Astrocyte (in vitro differentiated cells and primary cell): ENCODE results near the gene CCAR1. TPM values are rescaled to one million over a fixed set of nuclear protein-coding genes. Genes with fewer than 3 reads are reported as not detected.
"Not testable (repeated sequence)": the region's sequence is repeated elsewhere in the genome, so short reads cannot be mapped to it uniquely, and the experiment has no call there.

Source experiments
- DNase-seq: peaks from one replicate; pipeline ENCODE4 v3.0.0-alpha.2; 2010; ENCODE audit warnings: low read depth
- FAIRE-seq: peaks from 2 replicates; lab custom pipeline; 2011; peaks lifted over from hg19 to GRCh38; lab: Jason Lieb, UNC
- H2AFZ ChIP-seq: 2 replicates; pipeline ENCODE4 v1.6.0; 2012; ENCODE audit warnings: low read depth, low read length, inconsistent platforms
- H3K27ac ChIP-seq: 2 replicates; pipeline ENCODE4 v1.5.1; 2011; ENCODE audit warnings: low read depth, low read length, inconsistent platforms
- H3K27me3 ChIP-seq: 2 replicates; pipeline ENCODE4 v1.6.0; 2011; ENCODE audit warnings: low read length, inconsistent platforms; ENCODE audit not compliant: insufficient read depth
- H3K36me3 ChIP-seq: 2 replicates; pipeline ENCODE4 v1.5.1; 2011; ENCODE audit warnings: low read length, inconsistent platforms; ENCODE audit not compliant: insufficient read depth
- H3K4me1 ChIP-seq: 2 replicates; pipeline ENCODE4 v1.5.1; 2011; ENCODE audit warnings: low read length, inconsistent platforms; ENCODE audit not compliant: insufficient read depth
- H3K4me2 ChIP-seq: 2 replicates; pipeline ENCODE4 v1.6.0; 2012; ENCODE audit warnings: low read length, inconsistent platforms
- H3K4me3 ChIP-seq: 2 replicates; pipeline ENCODE4 v1.5.1; 2011; ENCODE audit warnings: low read depth, mild to moderate bottlenecking, low read length, inconsistent platforms; ENCODE audit not compliant: insufficient read depth
- H3K79me2 ChIP-seq: 2 replicates; pipeline ENCODE4 v1.6.0; 2012; ENCODE audit warnings: mild to moderate bottlenecking, low read length, inconsistent platforms; ENCODE audit not compliant: insufficient read depth
- H3K9ac ChIP-seq: 2 replicates; pipeline ENCODE4 v1.6.0; 2012; ENCODE audit warnings: mild to moderate bottlenecking, low read length, inconsistent platforms
- H3K9me3 ChIP-seq: 2 replicates; pipeline ENCODE4 v1.5.1; 2012; ENCODE audit warnings: low read depth, mild to moderate bottlenecking, low read length, inconsistent platforms; ENCODE audit not compliant: insufficient read depth
- H4K20me1 ChIP-seq: 2 replicates; pipeline ENCODE4 v1.6.0; 2012; ENCODE audit warnings: low read length, inconsistent platforms; ENCODE audit not compliant: insufficient read depth
- H3K27ac Mint-ChIP-seq: one replicate; pipeline ENCODE4 v1.8.0; 2021; ENCODE audit warnings: mild to moderate bottlenecking, mixed read lengths; ENCODE audit not compliant: unreplicated experiment
- H3K27me3 Mint-ChIP-seq: one replicate; pipeline ENCODE4 v1.8.0; 2021; ENCODE audit warnings: low read depth, mixed read lengths; ENCODE audit not compliant: unreplicated experiment
- H3K36me3 Mint-ChIP-seq: one replicate; pipeline ENCODE4 v1.8.0; 2021; ENCODE audit warnings: low read depth, mixed read lengths; ENCODE audit not compliant: unreplicated experiment
- H3K4me1 Mint-ChIP-seq: one replicate; pipeline ENCODE4 v1.8.0; 2021; ENCODE audit warnings: low read depth, mixed read lengths; ENCODE audit not compliant: unreplicated experiment
- H3K4me3 Mint-ChIP-seq: one replicate; pipeline ENCODE4 v1.8.0; 2021; ENCODE audit warnings: mild to moderate bottlenecking, moderate library complexity, mixed read lengths; ENCODE audit not compliant: unreplicated experiment
- H3K9me3 Mint-ChIP-seq: one replicate; pipeline ENCODE4 v1.8.0; 2021; ENCODE audit warnings: mild to moderate bottlenecking, mixed read lengths; ENCODE audit not compliant: unreplicated experiment
- EZH2 ChIP-seq: IDR thresholded peaks from 2 replicates; pipeline ENCODE4 v1.6.1; 2012; ENCODE audit warnings: mild to moderate bottlenecking, low read length, inconsistent platforms; ENCODE audit not compliant: insufficient read depth
- total RNA-seq: library from RNA; stranded (reverse); gene quantifications from 2 replicates; pipeline ENCODE4 v1.2.1, GENCODE V29; 2021
- TF ChIP-seq, protein P1 (sequence below): IDR thresholded peaks from 2 replicates; pipeline ENCODE4 v1.5.1; 2011; ENCODE audit warnings: low read depth, mild to moderate bottlenecking, inconsistent platforms, low read length, moderate library complexity; ENCODE audit not compliant: insufficient read depth

Gene CCAR1
- total RNA-seq, 1 donor from 2014 or later: 72.8 TPM

DNA sequence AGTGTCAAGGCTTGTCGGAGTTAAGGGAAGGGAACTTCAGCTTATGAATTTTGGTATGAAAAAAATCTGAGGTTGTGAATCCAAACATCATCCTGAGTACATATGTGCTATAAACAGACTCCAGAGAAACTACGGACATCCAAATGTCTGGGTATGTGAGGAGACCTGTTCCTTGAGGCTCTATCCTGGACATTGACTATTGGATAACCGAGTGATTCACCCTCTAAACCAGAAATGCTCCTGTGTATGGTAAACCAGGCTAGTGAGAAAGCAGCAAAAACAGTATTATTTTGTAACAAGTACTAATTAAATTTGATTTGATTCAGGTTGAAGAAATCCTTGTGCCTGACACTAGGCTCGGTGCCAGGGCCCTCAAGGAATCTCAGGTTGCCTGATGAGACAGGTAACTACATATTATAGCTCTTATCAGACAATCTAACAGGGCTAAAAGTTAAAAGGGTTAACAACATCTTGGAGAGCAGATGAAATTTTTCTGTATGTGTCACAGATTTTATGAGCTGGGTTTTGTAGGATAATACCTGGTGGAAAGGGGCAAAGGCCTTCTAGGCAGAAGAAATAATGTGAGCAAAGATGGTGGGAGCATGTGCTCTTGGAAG lies 95.9 kb downstream of the CCAR1 start:
- Mint-ChIP-seq H3K36me3 (no peaks in the 10 kb centered on the region), H3K27me3 (peaks cover 3% of the 10 kb centered on the region)
- TF ChIP-seq, protein P1, sequence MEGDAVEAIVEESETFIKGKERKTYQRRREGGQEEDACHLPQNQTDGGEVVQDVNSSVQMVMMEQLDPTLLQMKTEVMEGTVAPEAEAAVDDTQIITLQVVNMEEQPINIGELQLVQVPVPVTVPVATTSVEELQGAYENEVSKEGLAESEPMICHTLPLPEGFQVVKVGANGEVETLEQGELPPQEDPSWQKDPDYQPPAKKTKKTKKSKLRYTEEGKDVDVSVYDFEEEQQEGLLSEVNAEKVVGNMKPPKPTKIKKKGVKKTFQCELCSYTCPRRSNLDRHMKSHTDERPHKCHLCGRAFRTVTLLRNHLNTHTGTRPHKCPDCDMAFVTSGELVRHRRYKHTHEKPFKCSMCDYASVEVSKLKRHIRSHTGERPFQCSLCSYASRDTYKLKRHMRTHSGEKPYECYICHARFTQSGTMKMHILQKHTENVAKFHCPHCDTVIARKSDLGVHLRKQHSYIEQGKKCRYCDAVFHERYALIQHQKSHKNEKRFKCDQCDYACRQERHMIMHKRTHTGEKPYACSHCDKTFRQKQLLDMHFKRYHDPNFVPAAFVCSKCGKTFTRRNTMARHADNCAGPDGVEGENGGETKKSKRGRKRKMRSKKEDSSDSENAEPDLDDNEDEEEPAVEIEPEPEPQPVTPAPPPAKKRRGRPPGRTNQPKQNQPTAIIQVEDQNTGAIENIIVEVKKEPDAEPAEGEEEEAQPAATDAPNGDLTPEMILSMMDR: no peak
- no peak for TF ChIP-seq EZH2

DNA sequence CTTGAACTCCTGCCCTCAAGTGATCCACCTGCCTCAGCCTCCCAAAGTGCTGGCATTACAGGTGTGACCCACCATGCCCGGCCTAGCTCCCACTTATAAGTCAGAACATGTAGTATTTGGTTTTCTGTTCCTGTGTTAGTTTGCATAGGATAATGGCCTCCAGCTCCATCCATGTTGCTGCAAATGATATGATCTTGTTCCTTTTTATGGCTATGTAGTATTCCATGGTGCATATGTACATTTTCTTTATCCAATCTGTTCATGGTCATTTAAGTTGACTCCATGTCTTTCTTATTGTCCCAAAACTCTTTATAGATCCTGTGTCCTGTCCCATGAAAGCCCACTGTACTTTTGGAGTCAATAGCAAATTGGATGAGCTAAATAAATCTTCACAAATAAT lies 99.3 kb downstream of the CCAR1 start:
- not testable (repeated sequence) for H3K36me3 Mint-ChIP-seq, H3K4me1 ChIP-seq, H2AFZ ChIP-seq, H3K79me2 ChIP-seq, DNase-seq, H3K27ac Mint-ChIP-seq, H3K4me1 Mint-ChIP-seq, H3K36me3 ChIP-seq, H3K4me2 ChIP-seq, H3K9me3 Mint-ChIP-seq, H3K9ac ChIP-seq, H3K27ac ChIP-seq, H3K27me3 ChIP-seq, H3K4me3 ChIP-seq, H3K27me3 Mint-ChIP-seq, H3K9me3 ChIP-seq, H4K20me1 ChIP-seq, H3K4me3 Mint-ChIP-seq, FAIRE-seq

More for the DNA sequence above, 95.9 kb downstream of the CCAR1 start:
- H4K20me1 ChIP-seq: no peaks in the 10 kb centered on the region
- no peak overlapping the region for H3K27ac ChIP-seq
- no peaks in the 10 kb centered on the region for H3K36me3 ChIP-seq
- no peak overlapping the region for H3K9ac ChIP-seq
- FAIRE-seq (no peak), DNase-seq (no peak)
- Mint-ChIP-seq H3K4me1 (no peaks in the 10 kb centered on the region), H3K9me3 (no peaks in the 10 kb centered on the region), H3K27ac (no peak overlapping the region), H3K4me3 (no peak overlapping the region)
- H3K4me1 ChIP-seq: no peaks in the 10 kb centered on the region
- H2AFZ ChIP-seq: no peak overlapping the region
- H3K4me3 ChIP-seq: no peak overlapping the region
- no peaks in the 10 kb centered on the region for H3K27me3 ChIP-seq
- no peak overlapping the region for H3K4me2 ChIP-seq
- no peaks in the 10 kb centered on the region for H3K79me2 ChIP-seq
- H3K9me3 ChIP-seq: no peaks in the 10 kb centered on the region

DNA sequence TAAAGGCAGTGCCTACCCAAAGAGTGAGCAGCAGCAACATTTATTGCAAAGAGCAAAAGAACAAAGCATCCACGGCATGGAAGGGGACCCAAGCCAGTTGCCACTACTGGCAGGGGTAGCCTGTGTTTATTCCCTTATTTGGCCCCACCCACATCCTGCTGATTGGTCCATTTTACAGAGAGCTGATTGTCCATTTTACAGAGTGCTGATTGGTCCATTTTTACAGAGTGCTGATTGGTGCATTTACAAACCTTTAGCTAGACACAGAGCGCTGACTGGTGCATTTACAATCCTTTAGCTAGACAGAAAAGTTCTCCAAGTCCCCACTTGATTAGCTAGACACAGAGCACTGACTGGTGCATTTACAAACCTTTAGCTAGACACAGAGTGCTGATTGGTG lies 101.6 kb downstream of the CCAR1 start:
- H3K9ac ChIP-seq, H3K4me1 ChIP-seq, H3K36me3 Mint-ChIP-seq, H3K4me2 ChIP-seq, H3K27me3 ChIP-seq, H3K4me3 ChIP-seq, H3K36me3 ChIP-seq, H3K27me3 Mint-ChIP-seq, FAIRE-seq, H3K9me3 Mint-ChIP-seq, H3K27ac ChIP-seq, H3K79me2 ChIP-seq, H3K9me3 ChIP-seq, H4K20me1 ChIP-seq, H3K27ac Mint-ChIP-seq, H2AFZ ChIP-seq, H3K4me1 Mint-ChIP-seq, DNase-seq, H3K4me3 Mint-ChIP-seq: not testable (repeated sequence)
